SK-N-MC (cell line): ENCODE data around the gene THEM4.

Experiments
- EZH2 ChIP-seq: fragments of 200-600 bp; sonication (generic); IDR thresholded peaks from one replicate; pipeline ENCODE4 v1.6.1; 2017; ENCODE audit warnings: antibody characterized with exemption
- POLR2AphosphoS5 ChIP-seq: IDR thresholded peaks from 2 replicates; pipeline ENCODE4 v1.6.1; 2012; ENCODE audit warnings: mild to moderate bottlenecking, low read depth, low read length, borderline replicate concordance

GRCh38 chr1:151897991-151898431 is 11.3 kb downstream of the THEM4 start:
- TF ChIP-seq EZH2 (no peak), POLR2AphosphoS5 (no peak)
